GM13977 (cell line): Measurements from ENCODE around the gene MASTL.
"Not testable (repeated sequence)": the region's sequence is repeated elsewhere in the genome, so short reads cannot be mapped to it uniquely, and the experiment has no call there.

Source experiments
- DNase-seq: peaks from one replicate; pipeline ENCODE4 v3.0.0; 2012; ENCODE audit warnings: low spot score
- CTCF ChIP-seq: IDR thresholded peaks from 2 replicates; pipeline ENCODE4 v1.5.1; 2012; ENCODE audit warnings: mild to moderate bottlenecking, control low read depth; ENCODE audit not compliant: insufficient read depth; ENCODE audit errors: extremely low read depth, missing control alignments
- in situ Hi-C: fragments of 300-500 bp; cut with MboI; formaldehyde crosslinking; loops from one replicate; pipeline ENCODE4 v1.12.0; 2022; ENCODE audit warnings: low sequenced_read_pairs, low pct_unique_long_range_greater_than_20kb, mixed read lengths, inconsistent platforms; ENCODE audit not compliant: unreplicated experiment

Gene MASTL

GRCh38 chr10:27150261-27150660 lies 4.9 kb upstream of the MASTL start:
- DNase-seq = no peak
- in situ Hi-C loops = no loop called here
- no peak for TF ChIP-seq CTCF

- no peak for TF ChIP-seq CTCF
- DNase-seq = no peak
- in situ Hi-C loops = no loop called here
Observed at GRCh38 chr10:27152687-27153086, 2.5 kb upstream of the MASTL start.

DNA sequence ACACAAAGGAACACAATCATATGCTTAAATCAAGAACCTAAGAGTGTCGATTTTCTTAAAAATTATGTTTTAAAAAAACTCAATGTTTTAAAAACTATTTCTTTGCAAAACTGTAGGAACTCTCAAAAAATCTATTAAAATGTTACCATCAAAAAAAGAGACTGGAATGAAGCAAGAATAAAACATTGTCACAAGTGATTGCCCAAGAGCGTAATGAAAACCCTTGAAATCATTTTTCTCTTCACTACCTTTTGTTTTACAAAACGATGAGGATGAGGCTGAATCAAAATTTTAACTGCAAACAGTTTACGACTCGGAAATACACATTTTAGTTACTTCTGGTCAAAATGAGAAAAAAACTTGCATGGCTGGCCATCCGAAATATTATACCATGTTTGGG lies 1.8 kb upstream of the MASTL start:
- DNase-seq = no peak
- in situ Hi-C loops = no loop called here
- no peak for TF ChIP-seq CTCF

DNA sequence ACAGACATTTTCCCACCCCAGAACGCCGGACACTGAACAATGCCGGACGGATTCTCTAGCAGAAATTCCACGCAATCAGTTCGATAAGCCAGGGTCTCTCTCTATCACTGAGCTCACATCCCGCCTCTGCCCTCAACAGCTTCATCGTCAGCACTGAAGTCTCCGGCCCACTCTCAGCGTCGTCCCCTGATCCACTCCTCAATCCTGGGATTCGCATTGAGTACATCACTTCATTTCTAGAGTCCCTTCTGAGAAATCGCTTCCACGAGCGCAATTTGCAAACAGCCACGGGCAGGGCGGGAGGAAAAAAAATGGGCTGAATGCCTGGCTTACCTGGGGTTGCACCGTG lies 1.3 kb upstream of the MASTL start:
- in situ Hi-C loops = no loop called here
- DNase-seq = peak; percentile 20
- no peak for TF ChIP-seq CTCF

DNA sequence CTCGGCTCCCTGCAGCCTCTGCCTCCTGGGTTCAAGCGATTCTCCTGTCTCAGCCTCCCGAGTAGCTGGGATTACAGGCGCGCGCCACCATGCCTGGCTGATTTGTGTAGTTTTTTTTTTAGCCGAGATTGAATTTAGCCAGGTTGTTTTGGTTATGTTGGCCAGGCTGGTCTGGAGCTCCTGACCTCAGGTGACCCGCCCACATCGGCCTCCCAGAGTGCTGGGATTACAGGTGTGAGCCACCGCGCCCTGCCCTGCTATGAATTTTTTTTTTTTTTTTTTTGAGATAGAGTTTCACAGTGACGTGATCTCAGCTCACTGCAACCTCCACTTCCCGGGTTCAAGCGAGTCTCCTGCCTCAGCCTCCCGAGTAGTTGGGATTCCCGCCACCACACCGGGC lies 1.4 kb downstream of the MASTL start:
- DNase-seq, in situ Hi-C loops: not testable (repeated sequence)

DNA sequence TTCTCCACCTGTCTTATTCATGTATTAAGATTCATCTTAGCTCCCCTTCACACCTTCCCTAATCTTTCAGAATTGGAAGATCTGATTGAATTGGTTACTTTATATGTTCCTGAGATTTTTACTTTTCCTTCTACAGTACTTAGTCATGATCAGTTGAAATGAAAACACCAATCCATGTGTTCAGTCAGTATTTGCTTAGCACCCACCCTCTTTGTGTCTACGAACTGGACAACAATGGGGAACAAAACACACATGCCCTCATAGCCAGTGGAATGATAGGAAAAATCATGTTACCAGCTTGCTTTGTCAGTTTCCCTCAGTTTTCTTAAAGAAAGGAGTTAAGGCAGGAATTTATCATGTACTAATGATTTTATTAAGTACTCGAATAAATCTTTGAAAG lies 2.0 kb downstream of the MASTL start:
- DNase-seq = no peak
- in situ Hi-C loops = no loop called here
- no peak for TF ChIP-seq CTCF

DNA sequence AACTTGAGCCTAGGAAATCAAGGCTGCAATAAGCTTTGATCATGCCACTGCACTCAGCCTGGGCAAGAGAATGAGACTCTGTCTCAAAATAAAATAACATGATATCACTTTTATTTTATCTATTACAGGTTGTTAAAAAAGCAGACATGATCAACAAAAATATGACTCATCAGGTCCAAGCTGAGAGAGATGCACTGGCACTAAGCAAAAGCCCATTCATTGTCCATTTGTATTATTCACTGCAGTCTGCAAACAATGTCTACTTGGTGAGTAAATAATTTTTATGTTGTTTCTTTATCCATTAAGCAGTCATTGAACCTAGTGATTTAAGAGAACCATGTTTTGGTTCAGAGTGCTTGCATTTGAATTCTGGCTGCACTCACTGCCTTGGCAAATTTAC lies 3.3 kb downstream of the MASTL start:
- DNase-seq = no peak
- TF ChIP-seq CTCF = no peak
- in situ Hi-C loops = no loop called here
